Measurements from ENCODE around the gene KHSRP. TPM values are rescaled to one million over a fixed set of nuclear protein-coding genes. Genes with fewer than 3 reads are reported as not detected.

The KHSRP gene
- total RNA-seq, 1 donor from 2014 or later, result 187 TPM

DNA sequence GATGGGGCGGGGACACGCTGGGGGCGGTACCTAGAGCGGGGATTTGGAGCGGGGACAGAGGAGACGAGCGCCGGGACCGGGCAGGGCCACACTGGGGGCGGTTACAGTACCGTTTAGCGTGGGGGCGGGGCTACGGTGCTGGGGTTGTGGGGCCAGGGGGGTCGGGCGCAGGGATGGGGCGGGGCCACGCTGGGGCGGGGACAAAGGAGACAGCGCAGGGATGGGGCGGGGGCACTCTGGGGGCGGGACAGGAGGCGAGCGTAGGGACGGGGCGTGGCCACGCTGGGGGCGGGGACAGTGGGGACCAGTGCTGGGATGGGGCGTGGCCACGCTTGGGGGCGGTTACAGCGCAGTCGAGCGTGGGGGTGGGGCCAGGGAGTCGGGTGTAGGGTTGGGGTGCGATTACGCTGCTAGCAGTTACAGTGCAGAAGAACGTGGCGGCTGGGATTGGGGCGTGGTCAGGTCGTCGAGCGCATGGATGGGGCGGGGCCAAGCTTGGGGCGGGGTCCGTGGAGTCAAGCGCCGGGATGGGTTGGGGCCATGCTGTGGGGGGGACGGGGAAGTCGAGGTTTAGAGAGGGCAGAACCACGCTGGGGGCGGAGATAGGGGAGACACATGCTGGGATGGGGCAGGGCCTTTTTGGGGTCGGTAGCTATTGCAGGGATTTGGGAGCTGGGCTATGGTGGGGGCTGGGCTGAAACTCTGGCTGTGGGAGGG is 51.4 kb downstream of the KHSRP start:
- Mint-ChIP-seq H3K4me1 (ENCODE audit: low read depth) (peaks cover 37% of the 10 kb centered on the region), H3K27me3 (ENCODE audit: low read depth) (no peaks in the 10 kb centered on the region), H3K4me3 (ENCODE audit: unreplicated experiment) (peak overlapping the region; percentile 79), H3K27ac (ENCODE audit: unreplicated experiment) (peak overlapping the region; percentile 97), H3K9me3 (ENCODE audit: low read depth) (no peaks in the 10 kb centered on the region), H3K36me3 (ENCODE audit: low read depth) (peaks cover 2% of the 10 kb centered on the region)
- TF ChIP-seq CTCF (IDR thresholded peaks at IDR 0.05), result no peak
- DNase-seq (ENCODE audit: low spot score), result peak; percentile 99

DNA sequence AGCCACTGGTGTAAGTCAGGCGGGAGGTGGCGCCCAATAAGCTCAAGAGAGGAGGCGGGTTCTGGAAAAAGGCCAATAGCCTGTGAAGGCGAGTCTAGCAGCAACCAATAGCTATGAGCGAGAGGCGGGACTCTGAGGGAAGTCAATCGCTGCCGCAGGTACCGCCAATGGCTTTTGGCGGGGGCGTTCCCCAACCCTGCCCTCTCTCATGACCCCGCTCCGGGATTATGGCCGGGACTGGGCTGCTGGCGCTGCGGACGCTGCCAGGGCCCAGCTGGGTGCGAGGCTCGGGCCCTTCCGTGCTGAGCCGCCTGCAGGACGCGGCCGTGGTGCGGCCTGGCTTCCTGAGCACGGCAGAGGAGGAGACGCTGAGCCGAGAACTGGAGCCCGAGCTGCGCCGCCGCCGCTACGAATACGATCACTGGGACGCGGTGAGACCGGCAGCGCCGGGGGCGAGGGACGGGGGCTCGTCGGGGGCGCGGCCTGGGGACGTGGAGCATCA is 52.0 kb downstream of the KHSRP start, which contains the start of gene ALKBH7:
Gene ALKBH7 (plus strand): TSS at position 201 of the 502 bp plus-strand sequence. CDS start 27 bp downstream, at position 228.
- Mint-ChIP-seq H3K27ac (ENCODE audit: unreplicated experiment) (peak within 1 kb of the TSS; percentile 97), H3K27me3 (ENCODE audit: low read depth) (no peaks in the 10 kb centered on the region), H3K4me1 (ENCODE audit: low read depth) (peaks cover 31% of the 10 kb centered on the region), H3K9me3 (ENCODE audit: low read depth) (no peaks in the 10 kb centered on the region), H3K4me3 (ENCODE audit: unreplicated experiment) (peak within 1 kb of the TSS; percentile 79), H3K36me3 (ENCODE audit: low read depth) (peaks cover 5% of the 10 kb centered on the region)
- peak; percentile 15 for TF ChIP-seq CTCF (IDR thresholded peaks at IDR 0.05)
- DNase-seq (ENCODE audit: low spot score), result peak; percentile 98

DNA sequence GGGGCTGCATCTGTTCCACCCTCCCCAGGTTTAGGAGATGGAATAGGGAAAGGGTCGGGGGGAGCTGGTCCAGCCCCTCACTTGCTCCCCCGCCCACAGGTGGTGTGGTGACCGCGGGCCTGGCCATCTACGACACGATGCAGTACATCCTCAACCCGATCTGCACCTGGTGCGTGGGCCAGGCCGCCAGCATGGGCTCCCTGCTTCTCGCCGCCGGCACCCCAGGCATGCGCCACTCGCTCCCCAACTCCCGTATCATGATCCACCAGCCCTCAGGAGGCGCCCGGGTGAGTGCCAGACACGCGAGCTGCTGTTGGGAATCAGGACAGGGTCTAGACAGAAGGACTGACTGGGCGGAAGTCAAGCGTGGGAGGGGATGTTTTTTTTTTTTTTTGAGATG is 60.3 kb downstream of the KHSRP start:
- H3K36me3 Mint-ChIP-seq (ENCODE audit: low read depth), result peaks cover 14% of the 10 kb centered on the region
- no peaks in the 10 kb centered on the region for H3K27me3 Mint-ChIP-seq (ENCODE audit: low read depth)
- DNase-seq (ENCODE audit: low spot score), result no peak
- H3K4me1 Mint-ChIP-seq (ENCODE audit: low read depth), result peaks cover 8% of the 10 kb centered on the region
- H3K27ac Mint-ChIP-seq (ENCODE audit: unreplicated experiment), result no peak overlapping the region
- no peak for TF ChIP-seq CTCF (IDR thresholded peaks at IDR 0.05)
- H3K9me3 Mint-ChIP-seq (ENCODE audit: low read depth), result no peaks in the 10 kb centered on the region
- no peak overlapping the region for H3K4me3 Mint-ChIP-seq (ENCODE audit: unreplicated experiment)

Small RNA genes lying within 50 kb of the gene (microRNA-seq; reads per million reads assigned to microRNA genes)
- gene MIR3940 (ENCODE audit: borderline number of aligned reads) (10.5 reads per million, percentile 23 among the genes with 10 or more reads in this experiment), gene MIR6790 (ENCODE audit: borderline number of aligned reads) (not detected), gene MIR6885 (ENCODE audit: borderline number of aligned reads) (1.7 reads per million)

Other genes with a start within 250 kb of the KHSRP start
- 57.7 to 61.2 TPM (median 60.9 TPM) in 3 replicates for gene MLLT1, start 144.8 kb downstream of the KHSRP start, total RNA-seq
- not detected in 3 replicates for gene ACER1, start 91.2 kb downstream of the KHSRP start, total RNA-seq
- gene CLPP, start 63.3 kb downstream of the KHSRP start, total RNA-seq, result 66.5 to 74.6 TPM (median 68.3 TPM) in 3 replicates
- 46.0 to 74.3 TPM (median 71.7 TPM) in 3 replicates for gene ALKBH7, start 52.0 kb downstream of the KHSRP start, total RNA-seq
- gene PSPN, start 48.9 kb downstream of the KHSRP start, total RNA-seq, result 2.8 to 3.4 TPM (median 3.1 TPM) in 3 replicates
- 58.8 to 64.0 TPM (median 60.4 TPM) in 3 replicates for gene GTF2F1, start 31.6 kb downstream of the KHSRP start, total RNA-seq
- 0.20 TPM in 1 of 3 replicates, not detected in the others for gene SLC25A41, start 9.0 kb upstream of the KHSRP start, total RNA-seq
- gene SLC25A23, start 35.0 kb upstream of the KHSRP start, total RNA-seq, result 47.8 to 51.7 TPM (median 49.4 TPM) in 3 replicates
- 0.32 TPM in 1 of 3 replicates, not detected in the others for gene CRB3, start 39.5 kb upstream of the KHSRP start, total RNA-seq
- gene DENND1C, start 57.0 kb upstream of the KHSRP start, total RNA-seq, result not detected in 3 replicates
- 0.26 to 0.99 TPM (median 0.70 TPM) in 3 replicates for gene TUBB4A, start 77.5 kb upstream of the KHSRP start, total RNA-seq
- 5.9 to 6.9 TPM (median 6.7 TPM) in 3 replicates for gene TNFSF9, start 106.2 kb upstream of the KHSRP start, total RNA-seq
- 3.3 to 8.1 TPM (median 3.9 TPM) in 3 replicates for gene CD70, start 166.3 kb upstream of the KHSRP start, total RNA-seq
- gene TNFSF14, start 245.3 kb upstream of the KHSRP start, total RNA-seq, result not detected in 3 replicates